ENCODE results near the gene NPAS1. TPM values are rescaled to one million over a fixed set of nuclear protein-coding genes. Genes with fewer than 3 reads are reported as not detected.
A peak's percentile ranks its signal among the peaks of the same experiment; 100 is the strongest.

The NPAS1 gene
- total and polyA plus RNA-seq, 2 experiments from 2014 or later, result 5.6 to 9.8 TPM

DNA sequence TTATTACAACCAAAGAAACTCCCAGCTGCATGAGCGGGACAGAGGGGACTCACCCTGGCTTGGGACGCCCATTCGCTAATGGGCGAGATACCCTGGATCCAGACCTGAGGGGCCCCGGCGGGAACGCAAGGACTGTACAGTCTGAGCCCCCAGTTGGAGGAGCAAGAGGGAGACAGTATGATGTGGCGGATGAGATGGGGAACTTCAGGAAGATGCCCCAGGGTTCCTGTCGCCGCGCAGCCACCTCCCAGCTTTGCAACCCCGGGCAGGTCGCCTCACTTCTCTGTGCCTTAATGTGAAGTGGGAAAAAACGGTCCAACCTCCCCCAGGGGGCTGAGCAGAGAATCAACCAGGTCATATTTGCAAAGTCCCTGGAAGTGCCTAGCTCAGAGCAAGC, 2.5 kb downstream of the NPAS1 start:
- peak overlapping the region; percentile 62; the same call in 1 of the 2 replicates for H3K4me3 ChIP-seq
- no peaks in the 10 kb centered on the region; the same call in 1 of the 2 replicates for H4K20me1 ChIP-seq (replicated peaks; ENCODE audit: insufficient read depth)
- H3K79me2 ChIP-seq (replicated peaks; ENCODE audit: insufficient read depth), result no peaks in the 10 kb centered on the region
- Mint-ChIP-seq H3K4me3 (no peak overlapping the region; the same call in 2 of the 3 replicates), H3K4me1 (peaks cover 10% of the 10 kb centered on the region), H3K27me3 (ENCODE audit: insufficient read depth, low read depth, poor library complexity) (peaks cover 67% of the 10 kb centered on the region), H3K36me3 (ENCODE audit: low read depth) (no peaks in the 10 kb centered on the region; the same call in 2 of the 3 replicates), H3K27ac (no peak overlapping the region), H3K9me3 (no peaks in the 10 kb centered on the region; the same call in 2 of the 3 replicates)
- no peak for ATAC-seq
- peaks cover 70% of the 10 kb centered on the region for H3K27me3 ChIP-seq (ENCODE audit: insufficient read depth)
- no peak overlapping the region for H2AFZ ChIP-seq
- H3F3A ChIP-seq (replicated peaks; ENCODE audit: low read depth), result peaks cover 11% of the 10 kb centered on the region; the same call in 1 of the 2 replicates
- no peak for TF ChIP-seq STAT1 (IDR thresholded peaks at IDR 0.05; ENCODE audit: unreplicated experiment)
- no peak for TF ChIP-seq EZH2phosphoT487 (IDR thresholded peaks at IDR 0.05; ENCODE audit: unreplicated experiment)
- TF ChIP-seq EZH2 (IDR thresholded peaks at IDR 0.05; ENCODE audit: low read depth, unreplicated experiment), result peak; percentile 40
- H3K36me3 ChIP-seq (ENCODE audit: insufficient read depth), result no peaks in the 10 kb centered on the region
- no peak overlapping the region for H3K27ac ChIP-seq (ENCODE audit: low read depth)
- H3K9me2 ChIP-seq (ENCODE audit: insufficient read depth), result no peaks in the 10 kb centered on the region
- H3K4me1 ChIP-seq (ENCODE audit: insufficient read depth), result peaks cover 14% of the 10 kb centered on the region; the same call in 1 of the 2 replicates
- peak overlapping the region; percentile 86; the same call in 1 of the 2 replicates for H3K4me2 ChIP-seq
- no peak for DNase-seq (ENCODE audit: low spot score)

- peak overlapping the region; percentile 83 for H3K4me2 ChIP-seq
- ATAC-seq, result peak; percentile 2; the same call in 2 of the 3 replicates
- Mint-ChIP-seq H3K27ac (no peak overlapping the region; the same call in 1 of the 2 replicates), H3K27me3 (ENCODE audit: insufficient read depth, low read depth, poor library complexity) (peaks cover 69% of the 10 kb centered on the region), H3K4me1 (peaks cover 13% of the 10 kb centered on the region), H3K9me3 (no peaks in the 10 kb centered on the region; the same call in 2 of the 3 replicates), H3K36me3 (ENCODE audit: low read depth) (no peaks in the 10 kb centered on the region; the same call in 2 of the 3 replicates), H3K4me3 (peak overlapping the region; percentile 63)
- no peaks in the 10 kb centered on the region for H3K36me3 ChIP-seq (ENCODE audit: insufficient read depth)
- peaks cover 72% of the 10 kb centered on the region for H3K27me3 ChIP-seq (ENCODE audit: insufficient read depth)
- TF ChIP-seq CREB1 (CRISPR knock-in tag; IDR thresholded peaks at IDR 0.05; ENCODE audit: low read depth) (peak; percentile 49; the same call in 1 of the 2 replicates), CTCF (conservative IDR thresholded peaks at IDR 0.05; ENCODE audit: low read depth in 2 of 2) (no peak), EZH2 (IDR thresholded peaks at IDR 0.05; ENCODE audit: low read depth, unreplicated experiment) (peak; percentile 63)
- H3K27ac ChIP-seq (ENCODE audit: low read depth), result no peak overlapping the region
- H3K4me1 ChIP-seq (ENCODE audit: insufficient read depth), result peaks cover 14% of the 10 kb centered on the region; the same call in 1 of the 2 replicates
- H3K4me3 ChIP-seq, result peak overlapping the region; percentile 54
- H3F3A ChIP-seq (replicated peaks; ENCODE audit: low read depth), result peaks cover 11% of the 10 kb centered on the region; the same call in 1 of the 2 replicates
- H4K20me1 ChIP-seq (replicated peaks; ENCODE audit: insufficient read depth), result no peaks in the 10 kb centered on the region; the same call in 1 of the 2 replicates
- H3K9me2 ChIP-seq (ENCODE audit: insufficient read depth), result no peaks in the 10 kb centered on the region
- peak; percentile 58 for DNase-seq (ENCODE audit: low spot score)
- no peak overlapping the region for H2AFZ ChIP-seq
- H3K79me2 ChIP-seq (replicated peaks; ENCODE audit: insufficient read depth), result no peaks in the 10 kb centered on the region
Measured at GRCh38 chr19:47022541-47023447, 3.2 kb downstream of the NPAS1 start.

All from GM23338 (cell line).